ENCODE measurements around the gene NCR2. TPM values are rescaled to one million over a fixed set of nuclear protein-coding genes. Genes with fewer than 3 reads are reported as not detected.

NCR2 gene
- total RNA-seq, 2 experiments from 2014 or later: not detected

- H3K36me3 Mint-ChIP-seq (ENCODE audit: low read depth): no peaks in the 10 kb centered on the region
- intact Hi-C loops (cut with micrococcal nuclease): loop anchor here (10.0 kb wide), 1 partner anchor 408 kb away; the partner anchor contains the start of gene FRS3
- no peak for DNase-seq
- H3K27me3 Mint-ChIP-seq (ENCODE audit: low read depth): peaks cover 23% of the 10 kb centered on the region
- H3K9me3 Mint-ChIP-seq: peaks cover 2% of the 10 kb centered on the region
- peaks cover 10% of the 10 kb centered on the region for H3K4me1 Mint-ChIP-seq (ENCODE audit: low read depth)
- no peak overlapping the region for H3K27ac Mint-ChIP-seq
- no peak overlapping the region for H3K4me3 Mint-ChIP-seq
- CTCF ChIA-PET: interaction anchor here (0.5 to 3.8 kb wide), 12 partner anchors 10 to 318 kb away, joined by 3 to 38 read pairs (median 6); partner anchors contain the start of gene NCR2
These were observed 31.7 kb downstream of the NCR2 start for GRCh38 chr6:41367061-41367460.

GRCh38 chr6:41367700-41368099 lies 32.3 kb downstream of the NCR2 start:
- intact Hi-C loops (cut with micrococcal nuclease): loop anchor here (2.0 to 10.0 kb wide), 3 partner anchors 61 to 407 kb away; partner anchors contain the start of gene FRS3
- Mint-ChIP-seq H3K36me3 (ENCODE audit: low read depth) (no peaks in the 10 kb centered on the region), H3K4me1 (ENCODE audit: low read depth) (peaks cover 16% of the 10 kb centered on the region), H3K27ac (no peak overlapping the region), H3K9me3 (no peaks in the 10 kb centered on the region), H3K4me3 (no peak overlapping the region), H3K27me3 (ENCODE audit: low read depth) (peaks cover 29% of the 10 kb centered on the region)
- CTCF ChIA-PET: interaction anchor here (0.5 to 3.8 kb wide), 23 partner anchors 10 to 317 kb away, joined by 3 to 38 read pairs (median 5); partner anchors contain the start of gene NCR2
- DNase-seq: peak; percentile 54

- Mint-ChIP-seq H3K4me1 (ENCODE audit: low read depth) (peaks cover 34% of the 10 kb centered on the region), H3K36me3 (ENCODE audit: low read depth) (no peaks in the 10 kb centered on the region), H3K4me3 (no peak overlapping the region), H3K27me3 (ENCODE audit: low read depth) (peaks cover 49% of the 10 kb centered on the region), H3K9me3 (no peaks in the 10 kb centered on the region), H3K27ac (no peak overlapping the region)
- intact Hi-C loops (cut with micrococcal nuclease): loop anchor here (5.0 kb wide), 1 partner anchor 132 kb away; no protein-coding TSS in a partner anchor
- no peak for DNase-seq
- CTCF ChIA-PET: interaction anchor here (0.6 to 3.8 kb wide), 11 partner anchors 11 to 1530 kb away, joined by 3 to 38 read pairs (median 4); no protein-coding TSS in a partner anchor
These were observed 35.2 kb downstream of the NCR2 start for GRCh38 chr6:41370488-41371111.

- H3K9me3 Mint-ChIP-seq: no peaks in the 10 kb centered on the region
- H3K4me3 Mint-ChIP-seq: peak overlapping the region; percentile 58
- intact Hi-C loops (cut with micrococcal nuclease): loop anchor here (5.0 kb wide), 1 partner anchor 131 kb away; no protein-coding TSS in a partner anchor
- H3K36me3 Mint-ChIP-seq (ENCODE audit: low read depth): no peaks in the 10 kb centered on the region
- peaks cover 34% of the 10 kb centered on the region for H3K4me1 Mint-ChIP-seq (ENCODE audit: low read depth)
- H3K27ac Mint-ChIP-seq: no peak overlapping the region
- peak; percentile 10 for DNase-seq
- H3K27me3 Mint-ChIP-seq (ENCODE audit: low read depth): peaks cover 58% of the 10 kb centered on the region
- CTCF ChIA-PET: interaction anchor here (0.7 to 1.8 kb wide), 7 partner anchors 19 to 310 kb away, joined by 3 to 5 read pairs (median 3); no protein-coding TSS in a partner anchor
These were observed 36.1 kb downstream of the NCR2 start for GRCh38 chr6:41371461-41371991.

- Mint-ChIP-seq H3K4me1 (ENCODE audit: low read depth) (peaks cover 34% of the 10 kb centered on the region), H3K4me3 (peak overlapping the region; percentile 58), H3K27me3 (ENCODE audit: low read depth) (peaks cover 65% of the 10 kb centered on the region), H3K9me3 (no peaks in the 10 kb centered on the region), H3K27ac (no peak overlapping the region), H3K36me3 (ENCODE audit: low read depth) (no peaks in the 10 kb centered on the region)
- intact Hi-C loops (cut with micrococcal nuclease): loop anchor here (5.0 kb wide), 1 partner anchor 130 kb away; no protein-coding TSS in a partner anchor
- CTCF ChIA-PET: interaction anchor here (0.7 to 1.8 kb wide), 11 partner anchors 9 to 412 kb away, joined by 3 to 5 read pairs (median 3); no protein-coding TSS in a partner anchor
- peak; percentile 33 for DNase-seq
These were observed 36.8 kb downstream of the NCR2 start for GRCh38 chr6:41371992-41372831.

GRCh38 chr6:41372832-41373626 lies 37.6 kb downstream of the NCR2 start:
- H3K9me3 Mint-ChIP-seq: no peaks in the 10 kb centered on the region
- peaks cover 34% of the 10 kb centered on the region for H3K4me1 Mint-ChIP-seq (ENCODE audit: low read depth)
- H3K4me3 Mint-ChIP-seq: peak overlapping the region; percentile 58
- CTCF ChIA-PET: interaction anchor here (0.8 to 1.8 kb wide), 7 partner anchors 8 to 411 kb away, joined by 3 to 7 read pairs (median 4); no protein-coding TSS in a partner anchor
- no peak for DNase-seq
- peaks cover 71% of the 10 kb centered on the region for H3K27me3 Mint-ChIP-seq (ENCODE audit: low read depth)
- no peaks in the 10 kb centered on the region for H3K36me3 Mint-ChIP-seq (ENCODE audit: low read depth)
- intact Hi-C loops (cut with micrococcal nuclease): loop anchor here (5.0 kb wide), 1 partner anchor 129 kb away; no protein-coding TSS in a partner anchor
- no peak overlapping the region for H3K27ac Mint-ChIP-seq

- CTCF ChIA-PET: interaction anchor here (1.5 to 1.8 kb wide), 3 partner anchors 47 to 310 kb away, joined by 4 to 7 read pairs (median 4); no protein-coding TSS in a partner anchor
- Mint-ChIP-seq H3K27me3 (ENCODE audit: low read depth) (peaks cover 71% of the 10 kb centered on the region), H3K4me3 (peak overlapping the region; percentile 24), H3K27ac (no peak overlapping the region), H3K4me1 (ENCODE audit: low read depth) (peaks cover 34% of the 10 kb centered on the region), H3K9me3 (no peaks in the 10 kb centered on the region), H3K36me3 (ENCODE audit: low read depth) (no peaks in the 10 kb centered on the region)
- intact Hi-C loops (cut with micrococcal nuclease): loop anchor here (5.0 kb wide), 1 partner anchor 129 kb away; no protein-coding TSS in a partner anchor
- DNase-seq: no peak
These were observed 38.2 kb downstream of the NCR2 start for GRCh38 chr6:41373627-41373918.

- CTCF ChIA-PET: interaction anchor here (1.5 to 1.7 kb wide), 4 partner anchors 47 to 309 kb away, joined by 3 to 7 read pairs (median 5); no protein-coding TSS in a partner anchor
- Mint-ChIP-seq H3K4me1 (ENCODE audit: low read depth) (peaks cover 32% of the 10 kb centered on the region), H3K4me3 (no peak overlapping the region), H3K36me3 (ENCODE audit: low read depth) (no peaks in the 10 kb centered on the region), H3K27ac (no peak overlapping the region), H3K9me3 (no peaks in the 10 kb centered on the region), H3K27me3 (ENCODE audit: low read depth) (peaks cover 67% of the 10 kb centered on the region)
- intact Hi-C loops (cut with micrococcal nuclease): loop anchor here (5.0 kb wide), 1 partner anchor 128 kb away; no protein-coding TSS in a partner anchor
- peak; percentile 12 for DNase-seq
These were observed 38.7 kb downstream of the NCR2 start for GRCh38 chr6:41373919-41374617.

- peaks cover 32% of the 10 kb centered on the region for H3K4me1 Mint-ChIP-seq (ENCODE audit: low read depth)
- no peak overlapping the region for H3K4me3 Mint-ChIP-seq
- H3K9me3 Mint-ChIP-seq: no peaks in the 10 kb centered on the region
- intact Hi-C loops (cut with micrococcal nuclease): loop anchor here (5.0 kb wide), 1 partner anchor 127 kb away; no protein-coding TSS in a partner anchor
- no peaks in the 10 kb centered on the region for H3K36me3 Mint-ChIP-seq (ENCODE audit: low read depth)
- DNase-seq: no peak
- H3K27ac Mint-ChIP-seq: no peak overlapping the region
- CTCF ChIA-PET: interaction anchor here (1.5 to 1.7 kb wide), 4 partner anchors 46 to 309 kb away, joined by 3 to 7 read pairs (median 5); no protein-coding TSS in a partner anchor
- H3K27me3 Mint-ChIP-seq (ENCODE audit: low read depth): peaks cover 67% of the 10 kb centered on the region
These were observed 39.5 kb downstream of the NCR2 start for GRCh38 chr6:41374618-41375590.

GRCh38 chr6:41375598-41376151 lies 40.3 kb downstream of the NCR2 start:
- peaks cover 64% of the 10 kb centered on the region for H3K27me3 Mint-ChIP-seq (ENCODE audit: low read depth)
- H3K36me3 Mint-ChIP-seq (ENCODE audit: low read depth): no peaks in the 10 kb centered on the region
- no peak overlapping the region for H3K4me3 Mint-ChIP-seq
- peaks cover 32% of the 10 kb centered on the region for H3K4me1 Mint-ChIP-seq (ENCODE audit: low read depth)
- H3K27ac Mint-ChIP-seq: no peak overlapping the region
- no peak for DNase-seq
- no peaks in the 10 kb centered on the region for H3K9me3 Mint-ChIP-seq
- intact Hi-C loops (cut with micrococcal nuclease): no loop called here
- CTCF ChIA-PET: interaction anchor here (1.7 kb wide), 1 partner anchor 213 kb away, joined by 3 read pairs; no protein-coding TSS in a partner anchor

All from activated naive CD4-positive, alpha-beta T cell treated with anti-CD3 and anti-CD28 coated beads for 36 hours (primary cell).